Lung (tissue), 12 donors: ENCODE results near the gene CD4. TPM values are rescaled to one million over a fixed set of nuclear protein-coding genes. Genes with fewer than 3 reads are reported as not detected.

ENCODE experiments used
- ATAC-seq: fragments of 200-7000 bp; cut with Tn5 transposase; one replicate; pipeline ENCODE4 v1.9.1; 2020; ENCODE audit warnings: moderate number of reproducible peaks; ENCODE audit not compliant: insufficient read depth, low FRiP score
- DNase-seq, 3 donors: peaks; one replicate each; pipeline ENCODE4 v3.0.0-alpha.2; 2013 to 2017
- H3K27ac ChIP-seq, 2 donors: one replicate each; pipeline ENCODE4 v1.5.1; 2013; ENCODE audit warnings: mild to moderate bottlenecking in 2 of 2, moderate library complexity in 2 of 2, control low read depth in 1 of 2, inconsistent platforms in 1 of 2, low read depth in 1 of 2, low read length in 1 of 2
- H3K27me3 ChIP-seq, 3 donors: one replicate each; pipeline ENCODE4 v1.5.1; 2013; ENCODE audit warnings: low read length in 2 of 3; ENCODE audit not compliant: control insufficient read depth in 3 of 3, insufficient read depth in 3 of 3
- H3K36me3 ChIP-seq, 4 donors: one replicate each; pipeline ENCODE4 v1.5.1; 2013; ENCODE audit warnings: low read length in 4 of 4, mild to moderate bottlenecking in 1 of 4, moderate library complexity in 1 of 4; ENCODE audit not compliant: control insufficient read depth in 4 of 4, insufficient read depth in 4 of 4
- H3K4me1 ChIP-seq, 5 donors: one replicate each; pipeline ENCODE4 v1.5.1; 2013; ENCODE audit warnings: low read length in 5 of 5, mild to moderate bottlenecking in 2 of 5, moderate library complexity in 1 of 5; ENCODE audit not compliant: control insufficient read depth in 5 of 5, insufficient read depth in 5 of 5
- H3K4me3 ChIP-seq: one replicate; pipeline ENCODE4 v1.5.1; 2013; ENCODE audit warnings: mild to moderate bottlenecking, control low read depth, moderate library complexity
- H3K9ac ChIP-seq, 2 donors: one replicate each; pipeline ENCODE4 v1.5.1; 2013; ENCODE audit warnings: low read length in 2 of 2, control low read depth in 1 of 2; ENCODE audit not compliant: insufficient read depth in 1 of 2
- H3K9me3 ChIP-seq, 4 donors: one replicate each; pipeline ENCODE4 v1.5.1; 2013; ENCODE audit warnings: low read length in 3 of 4, mild to moderate bottlenecking in 1 of 4, moderate library complexity in 1 of 4; ENCODE audit not compliant: control insufficient read depth in 4 of 4, insufficient read depth in 3 of 4
- WGBS, 2 donors: extraction: QIAGEN DNeasy Blood & Tissue Kit; methylation state at CpG; one replicate each; pipeline ENCODE4 v1.1.7; 2013; 5-methylcytosine and 5-hydroxymethylcytosine counted together
- polyA plus RNA-seq, 2 donors: library from polyadenylated mRNA; stranded (reverse); fragments of 200-250 nt; gene quantifications; one replicate each; pipeline ENCODE4 v1.2.1, GENCODE V29; 2013
- total RNA-seq, 2 donors: library from RNA; depleted of rRNA in 1 of 2; stranded (reverse); fragments of >200 nt in 1 of 2; gene quantifications; one replicate each; pipeline ENCODE4 v1.2.1, GENCODE V29; 2014 to 2021
- TF ChIP-seq, protein P1 (sequence below): IDR thresholded peaks from 2 replicates; pipeline ENCODE4 v1.5.1; 2012; ENCODE audit warnings: mild to moderate bottlenecking; ENCODE audit errors: control extremely low read depth, extremely low read depth
- donor health status: control.
- donor health status: control.
- donor health status: Bipolar disorder and iron deficiency.
- donor health status: healthy.
- donor health status: DM: yes; HTN: yes; CAD: no.

The CD4 gene
- total and polyA plus RNA-seq, 4 donors: 20.6 to 83.7 (median 53.0) TPM

DNA sequence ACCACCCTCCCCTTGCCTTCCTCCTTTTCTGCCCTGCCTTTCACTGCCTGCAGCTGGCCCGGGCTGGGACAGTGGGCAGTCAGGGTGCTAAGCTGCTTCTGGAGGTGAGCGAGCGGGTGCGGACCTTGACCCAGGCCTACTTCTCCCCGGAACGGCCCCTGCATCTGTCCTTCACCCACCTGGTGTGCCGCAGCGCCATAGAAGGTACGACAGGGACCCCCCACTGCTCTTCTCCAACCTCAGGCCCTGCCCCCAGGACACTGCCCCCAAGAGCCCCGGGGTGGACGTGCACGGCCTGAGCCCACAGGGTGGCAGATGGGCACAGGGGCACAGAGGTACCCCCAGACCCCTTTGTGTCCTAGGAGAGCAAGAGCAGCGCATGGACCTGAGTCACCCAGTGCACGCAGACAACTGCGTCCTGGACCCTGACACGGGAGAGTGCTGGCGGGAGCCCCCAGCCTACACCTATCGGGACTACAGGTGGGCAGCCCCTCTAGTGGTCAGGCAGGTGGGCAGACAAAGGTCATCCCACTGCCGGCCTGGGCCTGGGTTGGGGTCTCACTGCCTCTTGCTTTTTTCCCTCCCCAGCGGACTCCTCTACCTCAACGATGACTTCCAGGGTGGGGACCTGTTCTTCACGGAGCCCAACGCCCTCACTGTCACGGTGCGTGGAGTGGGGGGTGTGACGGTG lies 48.2 kb downstream of the CD4 start:
- H3K27ac ChIP-seq: no peak overlapping the region
- WGBS, 2 donors: 94 to 98% methylated on average over 25 to 26 of the region's 26 CpGs
- H3K4me3 ChIP-seq: no peak overlapping the region
- H3K4me1 ChIP-seq: no peaks in the 10 kb centered on the region
- H3K9ac ChIP-seq: no peak overlapping the region
- no peak for DNase-seq
- H3K9me3 ChIP-seq: no peaks in the 10 kb centered on the region
- H3K27me3 ChIP-seq: no peaks in the 10 kb centered on the region
- no peak for ATAC-seq
- H3K36me3 ChIP-seq: peaks cover 0 to 17% (median 11%) of the 10 kb centered on the region in 4 donors
- TF ChIP-seq, protein P1, sequence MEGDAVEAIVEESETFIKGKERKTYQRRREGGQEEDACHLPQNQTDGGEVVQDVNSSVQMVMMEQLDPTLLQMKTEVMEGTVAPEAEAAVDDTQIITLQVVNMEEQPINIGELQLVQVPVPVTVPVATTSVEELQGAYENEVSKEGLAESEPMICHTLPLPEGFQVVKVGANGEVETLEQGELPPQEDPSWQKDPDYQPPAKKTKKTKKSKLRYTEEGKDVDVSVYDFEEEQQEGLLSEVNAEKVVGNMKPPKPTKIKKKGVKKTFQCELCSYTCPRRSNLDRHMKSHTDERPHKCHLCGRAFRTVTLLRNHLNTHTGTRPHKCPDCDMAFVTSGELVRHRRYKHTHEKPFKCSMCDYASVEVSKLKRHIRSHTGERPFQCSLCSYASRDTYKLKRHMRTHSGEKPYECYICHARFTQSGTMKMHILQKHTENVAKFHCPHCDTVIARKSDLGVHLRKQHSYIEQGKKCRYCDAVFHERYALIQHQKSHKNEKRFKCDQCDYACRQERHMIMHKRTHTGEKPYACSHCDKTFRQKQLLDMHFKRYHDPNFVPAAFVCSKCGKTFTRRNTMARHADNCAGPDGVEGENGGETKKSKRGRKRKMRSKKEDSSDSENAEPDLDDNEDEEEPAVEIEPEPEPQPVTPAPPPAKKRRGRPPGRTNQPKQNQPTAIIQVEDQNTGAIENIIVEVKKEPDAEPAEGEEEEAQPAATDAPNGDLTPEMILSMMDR: no peak

DNA sequence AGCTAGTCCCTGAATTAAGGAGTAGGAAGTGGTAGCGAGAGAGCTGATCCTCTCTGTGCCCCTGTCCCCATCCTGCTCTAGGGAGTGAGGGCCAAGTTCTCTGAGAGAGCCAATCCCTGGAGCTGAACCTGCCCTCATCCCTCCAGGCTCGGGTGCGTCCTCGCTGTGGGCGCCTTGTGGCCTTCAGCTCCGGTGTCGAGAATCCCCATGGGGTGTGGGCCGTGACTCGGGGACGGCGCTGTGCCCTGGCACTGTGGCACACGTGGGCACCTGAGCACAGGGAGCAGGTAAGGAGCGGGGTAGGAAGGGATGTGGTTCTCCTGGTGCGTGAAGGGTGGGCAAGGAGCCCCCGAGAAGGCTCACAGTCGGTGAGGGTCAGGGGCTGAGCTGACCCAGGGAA lies 49.5 kb downstream of the CD4 start:
- Histone ChIP-seq H3K4me3 (no peak overlapping the region), H3K9ac (no peak overlapping the region), H3K4me1 (no peaks in the 10 kb centered on the region), H3K9me3 (no peaks in the 10 kb centered on the region), H3K27ac (no peak overlapping the region), H3K36me3 (peaks cover 0 to 25% (median 9%) of the 10 kb centered on the region in 4 donors), H3K27me3 (no peaks in the 10 kb centered on the region)
- WGBS, 2 donors: 94 to 96% methylated on average over 16 of the region's 16 CpGs
- no peak for DNase-seq
- no peak for ATAC-seq
- TF ChIP-seq, protein P1: no peak

DNA sequence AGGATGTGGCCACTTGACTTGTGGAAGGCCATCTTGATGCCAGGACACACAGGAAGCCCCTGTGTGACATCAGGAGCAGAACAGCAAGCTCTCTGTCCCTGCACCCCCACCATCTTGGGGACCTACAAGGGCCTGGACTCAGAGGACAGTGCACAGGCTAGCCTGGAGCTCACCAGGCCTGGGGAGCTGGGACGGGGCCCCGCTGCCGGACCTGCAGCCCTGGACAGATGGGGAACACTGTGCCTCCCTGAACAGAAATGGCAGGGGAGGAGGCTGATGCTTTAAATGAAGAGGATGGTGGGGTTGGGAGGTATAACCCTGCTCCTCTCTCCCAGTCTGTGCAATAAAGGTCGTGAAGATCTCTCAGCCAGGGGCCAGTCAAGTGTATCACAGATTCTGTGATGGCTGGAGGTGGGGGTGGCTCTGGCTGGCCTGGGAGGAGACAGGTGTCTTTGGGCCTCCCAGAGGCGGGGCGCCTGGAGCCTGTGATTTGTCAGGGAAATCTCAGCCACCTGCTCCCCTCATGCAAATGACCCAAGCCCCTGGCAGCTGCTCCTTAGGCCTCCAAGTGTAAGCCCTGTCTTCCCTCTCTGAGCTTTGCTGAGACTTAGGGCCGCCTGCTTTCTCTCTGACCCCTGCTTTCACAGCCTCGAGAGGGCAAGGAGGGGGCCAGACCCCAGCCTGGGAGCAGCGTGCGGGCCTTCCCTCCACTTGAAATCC lies 50.3 kb downstream of the CD4 start:
- H3K4me3 ChIP-seq: no peak overlapping the region
- no peaks in the 10 kb centered on the region for H3K4me1 ChIP-seq
- peaks cover 0 to 19% (median 10%) of the 10 kb centered on the region in 4 donors for H3K36me3 ChIP-seq
- H3K27me3 ChIP-seq: no peaks in the 10 kb centered on the region
- DNase-seq: no peak
- H3K9ac ChIP-seq: no peak overlapping the region
- TF ChIP-seq, protein P1: no peak
- ATAC-seq: no peak
- H3K27ac ChIP-seq: no peak overlapping the region
- 86 to 90% methylated on average over 10 of the region's 10 CpGs for WGBS, 2 donors
- H3K9me3 ChIP-seq: no peaks in the 10 kb centered on the region
